ENCODE measurements around the gene NOSTRIN. TPM values are rescaled to one million over a fixed set of nuclear protein-coding genes. Genes with fewer than 3 reads are reported as not detected.
A peak's percentile ranks its signal among the peaks of the same experiment; 100 is the strongest.

NOSTRIN gene
- total and polyA plus RNA-seq, 5 donors = 21.2 to 33.2 (median 26.5) TPM

- peak in 1 of 2 donors; percentile 62 for ATAC-seq
- WGBS = 88% methylated on average over 6 of the region's 6 CpGs
- intact Hi-C loops (cut with DNase I) = no loop called here
Observed at GRCh38 chr2:168819829-168820489, 17.5 kb downstream of the NOSTRIN start.

GRCh38 chr2:168821577-168821976 lies 19.1 kb downstream of the NOSTRIN start:
- intact Hi-C loops (cut with DNase I) = no loop called here
- no peak for DNase-seq
- WGBS = 91% methylated on average over 8 of the region's 8 CpGs
- H3K27ac ChIP-seq (ENCODE audit: low read length) = no peak overlapping the region
- no peaks in the 10 kb centered on the region for H3K9me3 ChIP-seq (ENCODE audit: control insufficient read depth, low read length)
- H3K4me1 ChIP-seq (ENCODE audit: control insufficient read depth, insufficient read depth, low read length) = peaks cover 5% of the 10 kb centered on the region
- H3K27me3 ChIP-seq (ENCODE audit: control insufficient read depth, insufficient read depth) = no peaks in the 10 kb centered on the region
- no peak overlapping the region for H3K4me3 ChIP-seq (ENCODE audit: low read length)
- ATAC-seq = no peak

More at GRCh38 chr2:168819829-168820489, 17.5 kb downstream of the NOSTRIN start:
- peaks cover 10% of the 10 kb centered on the region for H3K4me1 ChIP-seq (ENCODE audit: control insufficient read depth, insufficient read depth, low read length)
- H3K4me3 ChIP-seq (ENCODE audit: low read length) = no peak overlapping the region
- H3K27ac ChIP-seq (ENCODE audit: low read length) = no peak overlapping the region
- no peaks in the 10 kb centered on the region for H3K9me3 ChIP-seq (ENCODE audit: control insufficient read depth, low read length)
- no peaks in the 10 kb centered on the region for H3K27me3 ChIP-seq (ENCODE audit: control insufficient read depth, insufficient read depth)
- DNase-seq = no peak

GRCh38 chr2:168821992-168822391 lies 19.6 kb downstream of the NOSTRIN start:
- H3K27ac ChIP-seq (ENCODE audit: low read length) = no peak overlapping the region
- no peak for DNase-seq
- intact Hi-C loops (cut with DNase I) = no loop called here
- H3K4me3 ChIP-seq (ENCODE audit: low read length) = no peak overlapping the region
- WGBS = 42% methylated on average over 1 of the region's 1 CpG
- no peaks in the 10 kb centered on the region for H3K27me3 ChIP-seq (ENCODE audit: control insufficient read depth, insufficient read depth)
- no peaks in the 10 kb centered on the region for H3K9me3 ChIP-seq (ENCODE audit: control insufficient read depth, low read length)
- no peak for ATAC-seq
- peaks cover 5% of the 10 kb centered on the region for H3K4me1 ChIP-seq (ENCODE audit: control insufficient read depth, insufficient read depth, low read length)

DNA sequence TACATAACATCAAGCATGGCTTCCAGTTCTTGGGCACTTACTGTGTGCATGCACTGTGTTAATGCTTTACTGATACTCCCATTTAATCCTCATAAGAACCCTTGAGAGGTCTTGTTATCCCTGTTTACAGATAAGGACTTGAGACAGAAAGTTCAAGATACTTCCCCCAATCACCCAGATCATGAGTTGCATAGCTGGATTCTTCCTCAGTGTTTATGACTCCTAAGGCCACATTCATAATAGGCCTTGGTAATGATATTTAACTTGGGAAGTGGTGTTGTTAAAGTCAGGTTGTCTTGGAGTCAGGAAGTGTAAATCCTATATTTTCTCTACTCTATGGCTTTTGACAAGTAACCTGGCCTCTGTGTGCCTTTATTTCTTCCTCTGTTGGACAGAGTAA lies 22.7 kb downstream of the NOSTRIN start:
- ATAC-seq (no peak), DNase-seq (no peak)
- Histone ChIP-seq H3K4me3 (ENCODE audit: low read length) (no peak overlapping the region), H3K4me1 (ENCODE audit: control insufficient read depth, insufficient read depth, low read length) (peaks cover 2% of the 10 kb centered on the region), H3K9me3 (ENCODE audit: control insufficient read depth, low read length) (no peaks in the 10 kb centered on the region), H3K27ac (ENCODE audit: low read length) (no peak overlapping the region), H3K27me3 (ENCODE audit: control insufficient read depth, insufficient read depth) (no peaks in the 10 kb centered on the region)
- intact Hi-C loops (cut with DNase I) = no loop called here

- no peak overlapping the region for H3K27ac ChIP-seq (ENCODE audit: low read length)
- H3K4me3 ChIP-seq (ENCODE audit: low read length) = no peak overlapping the region
- no peaks in the 10 kb centered on the region for H3K9me3 ChIP-seq (ENCODE audit: control insufficient read depth, low read length)
- H3K27me3 ChIP-seq (ENCODE audit: control insufficient read depth, insufficient read depth) = no peaks in the 10 kb centered on the region
- DNase-seq (no peak), ATAC-seq (no peak)
- no peaks in the 10 kb centered on the region for H3K4me1 ChIP-seq (ENCODE audit: control insufficient read depth, insufficient read depth, low read length)
- intact Hi-C loops (cut with DNase I) = no loop called here
Observed at GRCh38 chr2:168830958-168831357, 28.5 kb downstream of the NOSTRIN start.

DNA sequence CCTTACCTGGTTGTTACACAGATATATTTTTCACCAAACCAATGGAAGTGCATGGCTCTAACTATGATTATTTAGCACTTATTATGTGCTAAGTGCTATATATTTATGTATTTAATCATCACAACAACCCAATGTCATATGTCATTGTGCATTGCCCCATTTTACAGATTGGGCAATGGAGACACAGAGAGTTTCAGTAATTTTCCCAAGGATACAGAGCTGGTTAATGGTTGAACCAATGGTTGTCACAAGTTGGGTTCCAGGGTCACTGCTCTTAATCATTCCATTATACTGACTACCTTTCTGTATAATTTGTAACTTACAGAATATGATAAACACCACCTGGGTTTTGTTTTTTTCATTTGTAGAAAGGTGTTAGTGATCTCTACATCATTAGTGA lies 29.2 kb downstream of the NOSTRIN start:
- H3K9me3 ChIP-seq (ENCODE audit: control insufficient read depth, low read length) = no peaks in the 10 kb centered on the region
- no peaks in the 10 kb centered on the region for H3K4me1 ChIP-seq (ENCODE audit: control insufficient read depth, insufficient read depth, low read length)
- ATAC-seq = no peak
- no peak overlapping the region for H3K27ac ChIP-seq (ENCODE audit: low read length)
- DNase-seq = no peak
- intact Hi-C loops (cut with DNase I) = no loop called here
- no peaks in the 10 kb centered on the region for H3K27me3 ChIP-seq (ENCODE audit: control insufficient read depth, insufficient read depth)
- no peak overlapping the region for H3K4me3 ChIP-seq (ENCODE audit: low read length)

GRCh38 chr2:168835969-168836368 lies 33.5 kb downstream of the NOSTRIN start:
- 98% methylated on average over 2 of the region's 2 CpGs for WGBS
- H3K27ac ChIP-seq (ENCODE audit: low read length) = no peak overlapping the region
- intact Hi-C loops (cut with DNase I) = no loop called here
- DNase-seq = no peak
- no peaks in the 10 kb centered on the region for H3K27me3 ChIP-seq (ENCODE audit: control insufficient read depth, insufficient read depth)
- H3K4me1 ChIP-seq (ENCODE audit: control insufficient read depth, insufficient read depth, low read length) = no peaks in the 10 kb centered on the region
- no peak overlapping the region for H3K4me3 ChIP-seq (ENCODE audit: low read length)
- no peaks in the 10 kb centered on the region for H3K9me3 ChIP-seq (ENCODE audit: control insufficient read depth, low read length)
- no peak for ATAC-seq

GRCh38 chr2:168841445-168841844 lies 39.0 kb downstream of the NOSTRIN start:
- Histone ChIP-seq H3K27ac (ENCODE audit: low read length) (no peak overlapping the region), H3K9me3 (ENCODE audit: control insufficient read depth, low read length) (no peaks in the 10 kb centered on the region), H3K4me3 (ENCODE audit: low read length) (no peak overlapping the region), H3K27me3 (ENCODE audit: control insufficient read depth, insufficient read depth) (no peaks in the 10 kb centered on the region), H3K4me1 (ENCODE audit: control insufficient read depth, insufficient read depth, low read length) (no peaks in the 10 kb centered on the region)
- 72% methylated on average over 2 of the region's 2 CpGs for WGBS
- no peak for ATAC-seq
- DNase-seq = no peak
- intact Hi-C loops (cut with DNase I) = loop anchor here in 1 of 4 donors (10.0 kb wide), 1 partner anchor 57 kb away; no protein-coding TSS in a partner anchor

DNA sequence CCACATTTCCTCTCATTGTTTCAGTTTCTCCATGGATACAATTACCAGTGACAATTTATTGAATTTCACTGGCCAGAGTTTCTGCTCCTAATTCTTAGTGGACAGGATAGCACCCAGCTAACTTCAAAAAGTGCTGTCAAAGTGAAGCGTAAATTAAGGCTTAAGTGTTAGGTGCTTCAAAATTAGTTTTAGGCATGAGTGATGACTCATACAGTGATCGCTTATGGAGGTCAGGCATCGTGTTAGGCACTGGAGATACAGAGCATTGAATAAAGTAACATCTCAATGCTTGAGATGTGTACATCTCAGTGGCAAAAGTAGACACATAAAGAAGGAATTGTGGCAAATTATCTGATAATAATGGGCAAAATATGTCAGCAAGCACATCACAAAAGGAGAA lies 40.8 kb downstream of the NOSTRIN start:
- WGBS = 90% methylated on average over 3 of the region's 3 CpGs
- DNase-seq = no peak
- H3K27me3 ChIP-seq (ENCODE audit: control insufficient read depth, insufficient read depth) = no peaks in the 10 kb centered on the region

GRCh38 chr2:168848225-168848624 lies 45.8 kb downstream of the NOSTRIN start:
- no peaks in the 10 kb centered on the region for H3K27me3 ChIP-seq (ENCODE audit: control insufficient read depth, insufficient read depth)
- WGBS = 87% methylated on average over 3 of the region's 3 CpGs
- H3K4me1 ChIP-seq (ENCODE audit: control insufficient read depth, insufficient read depth, low read length) = no peaks in the 10 kb centered on the region
- ATAC-seq (no peak), DNase-seq (peak in 1 of 3 donors; percentile 29)
- no peak overlapping the region for H3K4me3 ChIP-seq (ENCODE audit: low read length)
- intact Hi-C loops (cut with DNase I) = loop anchor here in 1 of 4 donors (10.0 kb wide), 1 partner anchor 63 kb away; no protein-coding TSS in a partner anchor
- no peaks in the 10 kb centered on the region for H3K9me3 ChIP-seq (ENCODE audit: control insufficient read depth, low read length)
- H3K27ac ChIP-seq (ENCODE audit: low read length) = no peak overlapping the region

More for the DNA sequence above, 40.8 kb downstream of the NOSTRIN start:
- intact Hi-C loops (cut with DNase I) = loop anchor here in 1 of 4 donors (10.0 kb wide), 1 partner anchor 58 kb away; no protein-coding TSS in a partner anchor
- H3K4me1 ChIP-seq (ENCODE audit: control insufficient read depth, insufficient read depth, low read length) = no peaks in the 10 kb centered on the region
- no peaks in the 10 kb centered on the region for H3K9me3 ChIP-seq (ENCODE audit: control insufficient read depth, low read length)
- ATAC-seq = no peak
- no peak overlapping the region for H3K4me3 ChIP-seq (ENCODE audit: low read length)
- no peak overlapping the region for H3K27ac ChIP-seq (ENCODE audit: low read length)

- H3K4me1 ChIP-seq (ENCODE audit: control insufficient read depth, insufficient read depth, low read length) = no peaks in the 10 kb centered on the region
- no peaks in the 10 kb centered on the region for H3K9me3 ChIP-seq (ENCODE audit: control insufficient read depth, low read length)
- no peaks in the 10 kb centered on the region for H3K27me3 ChIP-seq (ENCODE audit: control insufficient read depth, insufficient read depth)
- WGBS = 57% methylated on average over 2 of the region's 2 CpGs
- H3K4me3 ChIP-seq (ENCODE audit: low read length) = no peak overlapping the region
- peak; percentile 20 to 66 (median 55) for DNase-seq
- intact Hi-C loops (cut with DNase I) = loop anchor here in 2 of 4 donors (5.0 to 10.0 kb wide), 2 partner anchors 65 to 77 kb away; no protein-coding TSS in a partner anchor
- H3K27ac ChIP-seq (ENCODE audit: low read length) = no peak overlapping the region
- peak; percentile 73 to 84 for ATAC-seq
Observed at GRCh38 chr2:168849610-168850009, 47.2 kb downstream of the NOSTRIN start.

Measured in right cardiac atrium (tissue), 5 donors.